HG02798 (cell line): ENCODE results near the gene PPT2.

ENCODE experiments used
- ATAC-seq: cut with Tn5 transposase; IDR thresholded peaks from one replicate; pipeline ENCODE4 v1.9.1; 2021; ENCODE audit warnings: mild to moderate bottlenecking; ENCODE audit not compliant: unreplicated experiment, poor library complexity

Gene PPT2

GRCh38 chr6:32153564-32154513 is at the start of gene PPT2:
PPT2 (plus strand) TSS chr6:32154141; CDS start chr6:32154595, 454 bp downstream.
- ATAC-seq: no peak

GRCh38 chr6:32105433-32105832 is 48.5 kb upstream of the PPT2 start:
- no peak for ATAC-seq

- no peak for ATAC-seq
These were observed 46.5 kb upstream of the PPT2 start for GRCh38 chr6:32107406-32107805.

GRCh38 chr6:32108094-32108627 is 45.8 kb upstream of the PPT2 start:
- no peak for ATAC-seq

- no peak for ATAC-seq
These were observed 45.2 kb upstream of the PPT2 start for GRCh38 chr6:32108727-32109113.

GRCh38 chr6:32109114-32109764 is 44.7 kb upstream of the PPT2 start, which contains the start of gene TNXB:
TNXB (minus strand) TSS chr6:32109338; CDS start chr6:32098198, 11,140 bp downstream.
- no peak for ATAC-seq

- no peak for ATAC-seq
These were observed 44.2 kb upstream of the PPT2 start for GRCh38 chr6:32109765-32110160.

GRCh38 chr6:32110632-32111031 is 43.3 kb upstream of the PPT2 start:
- no peak for ATAC-seq

GRCh38 chr6:32111424-32112066 is 42.4 kb upstream of the PPT2 start:
- ATAC-seq: no peak

- ATAC-seq: no peak
These were observed 41.4 kb upstream of the PPT2 start for GRCh38 chr6:32112431-32112980.

GRCh38 chr6:32113386-32114352 is 40.3 kb upstream of the PPT2 start:
- ATAC-seq: no peak

- no peak for ATAC-seq
These were observed 39.1 kb upstream of the PPT2 start for GRCh38 chr6:32114796-32115195.

GRCh38 chr6:32115623-32116022 is 38.3 kb upstream of the PPT2 start:
- ATAC-seq: no peak

- no peak for ATAC-seq
These were observed 37.3 kb upstream of the PPT2 start for GRCh38 chr6:32116674-32117073.

GRCh38 chr6:32117461-32117860 is 36.5 kb upstream of the PPT2 start:
- no peak for ATAC-seq

- ATAC-seq: peak; percentile 58
These were observed 34.9 kb upstream of the PPT2 start for GRCh38 chr6:32118782-32119628.

- no peak for ATAC-seq
These were observed 33.3 kb upstream of the PPT2 start for GRCh38 chr6:32120573-32121059.

GRCh38 chr6:32123681-32124080 is 30.3 kb upstream of the PPT2 start:
- no peak for ATAC-seq
